Osteocyte (in vitro differentiated cells): ENCODE measurements around the gene PCK1. TPM values are rescaled to one million over a fixed set of nuclear protein-coding genes. Genes with fewer than 3 reads are reported as not detected.

Experiments used
- DNase-seq: peaks from one replicate; pipeline ENCODE4 v3.0.0; 2021; ENCODE audit warnings: mixed read lengths; ENCODE audit not compliant: unreplicated experiment; ENCODE audit errors: extremely low spot score
- H3K27ac Mint-ChIP-seq: one replicate; pipeline ENCODE4 v1.8.0; 2021; ENCODE audit warnings: mild to moderate bottlenecking, mixed read lengths; ENCODE audit not compliant: unreplicated experiment
- H3K27me3 Mint-ChIP-seq: one replicate; pipeline ENCODE4 v1.8.0; 2021; ENCODE audit warnings: mixed read lengths; ENCODE audit not compliant: unreplicated experiment
- H3K36me3 Mint-ChIP-seq: one replicate; pipeline ENCODE4 v1.8.0; 2021; ENCODE audit warnings: mixed read lengths; ENCODE audit not compliant: unreplicated experiment
- H3K4me1 Mint-ChIP-seq: one replicate; pipeline ENCODE4 v1.8.0; 2021; ENCODE audit warnings: mixed read lengths; ENCODE audit not compliant: unreplicated experiment
- H3K4me3 Mint-ChIP-seq: one replicate; pipeline ENCODE4 v1.8.0; 2021; ENCODE audit warnings: mild to moderate bottlenecking, moderate library complexity, mixed read lengths; ENCODE audit not compliant: unreplicated experiment
- H3K9me3 Mint-ChIP-seq: one replicate; pipeline ENCODE4 v1.8.0; 2021; ENCODE audit warnings: mixed read lengths; ENCODE audit not compliant: unreplicated experiment
- total RNA-seq: library from RNA; stranded (reverse); gene quantifications from 2 replicates; pipeline ENCODE4 v1.2.1, GENCODE V29; 2021
- TF ChIP-seq, protein P1 (sequence below): fragments of 200-600 bp; sonication (generic); IDR thresholded peaks from 2 replicates; pipeline ENCODE4 v1.5.0; 2021; ENCODE audit warnings: antibody characterized with exemption, mild to moderate bottlenecking, moderate library complexity

Gene PCK1
- total RNA-seq, 1 donor from 2014 or later, result not detected

DNA sequence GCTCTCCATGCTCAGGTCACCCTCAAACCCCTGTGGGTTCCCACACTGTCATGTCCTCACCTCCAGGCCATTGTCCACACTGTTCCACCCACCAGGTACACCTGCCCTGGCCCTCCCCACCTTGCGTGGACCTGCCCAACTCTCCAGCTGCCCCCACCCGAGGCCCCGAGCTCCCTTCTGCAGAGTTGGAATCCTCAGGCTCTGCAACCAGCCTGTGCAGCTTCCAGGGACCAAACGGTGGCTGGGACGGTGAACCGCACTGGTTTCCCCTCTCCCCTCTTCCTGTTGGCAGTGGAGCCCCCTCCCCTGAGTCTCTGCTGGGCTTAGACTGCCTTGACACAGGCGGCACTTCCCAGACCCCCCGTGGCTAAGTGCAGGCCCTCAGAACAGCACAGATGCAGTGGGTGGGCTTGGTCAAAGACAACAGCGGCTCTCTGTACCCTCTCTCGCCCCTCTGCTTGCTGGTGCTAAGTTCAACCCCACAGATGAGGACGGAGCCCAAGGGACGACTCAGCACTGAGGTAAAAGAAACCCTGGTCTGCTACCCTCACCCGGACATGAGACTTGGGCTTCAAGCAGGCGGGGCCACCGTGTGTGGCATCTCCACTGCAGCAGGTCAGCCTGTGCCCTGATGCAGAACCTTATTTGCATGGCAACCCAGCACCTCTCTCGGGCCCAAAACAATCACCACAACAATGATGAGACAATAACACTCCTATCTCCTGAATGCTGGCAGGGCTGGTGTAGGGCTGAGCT is 48.4 kb downstream of the PCK1 start:
- H3K9me3 Mint-ChIP-seq, result no peaks in the 10 kb centered on the region
- no peak overlapping the region for H3K4me3 Mint-ChIP-seq
- TF ChIP-seq, protein P1, sequence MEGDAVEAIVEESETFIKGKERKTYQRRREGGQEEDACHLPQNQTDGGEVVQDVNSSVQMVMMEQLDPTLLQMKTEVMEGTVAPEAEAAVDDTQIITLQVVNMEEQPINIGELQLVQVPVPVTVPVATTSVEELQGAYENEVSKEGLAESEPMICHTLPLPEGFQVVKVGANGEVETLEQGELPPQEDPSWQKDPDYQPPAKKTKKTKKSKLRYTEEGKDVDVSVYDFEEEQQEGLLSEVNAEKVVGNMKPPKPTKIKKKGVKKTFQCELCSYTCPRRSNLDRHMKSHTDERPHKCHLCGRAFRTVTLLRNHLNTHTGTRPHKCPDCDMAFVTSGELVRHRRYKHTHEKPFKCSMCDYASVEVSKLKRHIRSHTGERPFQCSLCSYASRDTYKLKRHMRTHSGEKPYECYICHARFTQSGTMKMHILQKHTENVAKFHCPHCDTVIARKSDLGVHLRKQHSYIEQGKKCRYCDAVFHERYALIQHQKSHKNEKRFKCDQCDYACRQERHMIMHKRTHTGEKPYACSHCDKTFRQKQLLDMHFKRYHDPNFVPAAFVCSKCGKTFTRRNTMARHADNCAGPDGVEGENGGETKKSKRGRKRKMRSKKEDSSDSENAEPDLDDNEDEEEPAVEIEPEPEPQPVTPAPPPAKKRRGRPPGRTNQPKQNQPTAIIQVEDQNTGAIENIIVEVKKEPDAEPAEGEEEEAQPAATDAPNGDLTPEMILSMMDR, result no peak
- peaks cover 48% of the 10 kb centered on the region for H3K27me3 Mint-ChIP-seq
- DNase-seq, result no peak
- H3K36me3 Mint-ChIP-seq, result no peaks in the 10 kb centered on the region
- no peak overlapping the region for H3K27ac Mint-ChIP-seq
- no peaks in the 10 kb centered on the region for H3K4me1 Mint-ChIP-seq

DNA sequence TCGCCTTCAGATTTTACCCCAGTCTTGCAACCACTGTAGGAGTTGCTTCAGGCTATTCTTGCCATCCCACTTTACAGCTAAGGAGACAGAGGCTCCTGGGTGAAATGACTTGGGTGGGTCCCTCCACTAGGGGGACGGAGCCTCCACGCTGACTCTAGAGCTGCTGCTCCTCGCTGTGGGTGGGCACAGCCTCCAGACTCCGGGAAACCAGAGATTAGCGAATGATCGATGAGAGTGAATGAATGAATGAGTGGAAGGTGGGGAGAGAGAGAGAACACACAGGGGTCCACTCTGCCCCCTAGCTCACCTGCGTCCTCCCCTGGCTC is 48.9 kb downstream of the PCK1 start:
- no peaks in the 10 kb centered on the region for H3K9me3 Mint-ChIP-seq
- no peaks in the 10 kb centered on the region for H3K4me1 Mint-ChIP-seq
- no peak overlapping the region for H3K27ac Mint-ChIP-seq
- no peak overlapping the region for H3K4me3 Mint-ChIP-seq
- TF ChIP-seq, protein P1, result no peak
- DNase-seq, result no peak
- peaks cover 48% of the 10 kb centered on the region for H3K27me3 Mint-ChIP-seq
- H3K36me3 Mint-ChIP-seq, result no peaks in the 10 kb centered on the region

DNA sequence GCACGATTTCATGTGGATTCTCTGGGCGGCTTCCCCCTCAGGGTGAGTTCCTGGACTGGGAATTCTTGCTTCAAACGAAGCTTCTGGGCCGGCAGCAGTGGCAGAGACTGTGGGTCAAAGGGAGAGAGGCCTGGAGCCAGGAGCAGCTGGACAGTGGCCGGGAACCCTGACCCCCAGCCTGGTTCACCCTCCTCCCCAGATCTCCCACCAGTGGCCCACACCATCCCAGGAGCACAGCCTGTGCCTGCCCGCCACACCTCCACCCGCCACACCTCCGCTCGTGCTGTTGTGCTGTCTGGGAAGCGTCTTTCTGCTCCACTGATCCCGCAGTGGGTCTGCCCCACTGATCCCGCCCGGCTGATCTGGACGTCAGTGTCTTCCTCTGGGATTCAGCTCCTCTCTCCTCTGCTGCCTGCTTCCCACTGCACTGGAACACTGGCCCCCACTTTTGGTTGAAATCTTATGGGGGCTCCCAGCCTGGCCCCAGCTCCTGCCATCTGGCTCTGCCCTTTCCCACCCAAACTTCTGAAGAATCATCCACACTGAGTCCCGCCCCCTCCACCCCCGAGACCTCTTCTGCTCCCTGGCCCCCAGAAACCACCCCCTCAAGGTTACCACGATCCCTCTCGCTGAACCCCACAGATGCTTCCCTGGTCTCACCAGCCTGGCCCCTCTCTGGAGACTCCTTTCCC is 49.5 kb downstream of the PCK1 start:
- no peak overlapping the region for H3K27ac Mint-ChIP-seq
- no peak for DNase-seq
- H3K4me3 Mint-ChIP-seq, result no peak overlapping the region
- H3K4me1 Mint-ChIP-seq, result no peaks in the 10 kb centered on the region
- TF ChIP-seq, protein P1, result no peak
- peaks cover 50% of the 10 kb centered on the region for H3K27me3 Mint-ChIP-seq
- no peaks in the 10 kb centered on the region for H3K36me3 Mint-ChIP-seq
- H3K9me3 Mint-ChIP-seq, result no peaks in the 10 kb centered on the region

DNA sequence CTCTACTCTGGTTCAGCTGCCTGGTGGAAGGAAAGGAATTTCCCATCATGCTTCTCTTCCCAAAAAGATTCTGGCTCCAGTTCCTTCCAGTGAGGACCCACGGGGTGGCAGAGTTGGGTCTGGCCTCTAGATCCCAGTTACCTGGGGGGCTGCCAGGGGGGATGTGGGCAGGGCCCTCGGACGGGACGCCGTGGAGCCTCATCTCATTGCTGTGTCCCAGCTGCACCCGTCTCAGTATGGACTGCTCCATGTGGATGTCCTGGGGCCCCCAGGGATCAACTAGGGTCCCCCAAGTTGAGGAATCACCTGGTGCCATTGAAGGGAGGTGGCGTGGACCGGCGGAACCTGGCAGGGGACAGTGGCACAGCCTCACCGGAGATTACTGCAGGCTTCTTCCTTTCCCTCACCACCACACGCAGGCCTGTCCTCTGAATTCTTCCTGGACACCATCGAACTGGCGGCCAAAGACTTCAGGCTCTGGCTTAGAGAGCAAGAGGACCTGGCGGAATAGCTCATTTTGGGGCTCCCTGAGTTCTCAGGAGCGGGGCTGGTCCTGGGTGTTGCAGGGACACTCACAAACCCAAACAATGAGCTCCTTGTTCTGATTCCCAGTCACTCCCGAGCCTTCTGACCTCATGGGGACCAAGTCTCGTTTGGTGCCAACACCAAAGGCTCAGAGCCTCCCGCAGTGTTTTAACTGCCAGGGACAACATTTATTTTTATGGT is 50.8 kb downstream of the PCK1 start:
- no peak for DNase-seq

More for the DNA sequence above, 50.8 kb downstream of the PCK1 start:
- Mint-ChIP-seq H3K4me3 (no peak overlapping the region), H3K27ac (no peak overlapping the region), H3K4me1 (no peaks in the 10 kb centered on the region), H3K9me3 (no peaks in the 10 kb centered on the region), H3K36me3 (no peaks in the 10 kb centered on the region), H3K27me3 (peaks cover 52% of the 10 kb centered on the region)
- TF ChIP-seq, protein P1, result no peak
